K562 (cell line): ENCODE data around the gene FTH1. TPM values are rescaled to one million over a fixed set of nuclear protein-coding genes. Genes with fewer than 3 reads are reported as not detected.
A peak's percentile ranks its signal among the peaks of the same experiment; 100 is the strongest.

ENCODE experiments used
- CBX1 ChIP-seq: sonication (generic); IDR thresholded peaks from 2 replicates; pipeline ENCODE4 v1.6.1; 2016; ENCODE audit warnings: antibody characterized with exemption, low read depth, mild to moderate bottlenecking
- DNMT1 ChIP-seq: fragments of 450-650 bp; IDR thresholded peaks from 2 replicates; pipeline ENCODE4 v1.6.1; 2016; ENCODE audit warnings: antibody characterized with exemption, mild to moderate bottlenecking
- DPF2 ChIP-seq: fragments of 450-650 bp; IDR thresholded peaks from 2 replicates; pipeline ENCODE4 v1.6.1; 2016
- ETS1 ChIP-seq: conservative IDR thresholded peaks from 2 replicates; pipeline ENCODE4 v1.6.1; 2011; ENCODE audit warnings: low read depth, mild to moderate bottlenecking, low read length; ENCODE audit not compliant: control insufficient read depth
- HOXB6 ChIP-seq: fragments of 250-450 bp; sonication (Bioruptor Pico); IDR thresholded peaks from 2 replicates; pipeline ENCODE4 v1.5.1; 2022; ENCODE audit warnings: mild to moderate bottlenecking, borderline replicate concordance
- NR1H2 ChIP-seq: sonication (generic); formaldehyde crosslinking; IDR thresholded peaks from 2 replicates; pipeline ENCODE4 v1.4.0; 2020; ENCODE audit warnings: mild to moderate bottlenecking, missing genetic modification reagents
- PTTG1 ChIP-seq: fragments of 450-650 bp; IDR thresholded peaks from 2 replicates; pipeline ENCODE4 v1.6.1; 2016; ENCODE audit warnings: low read depth, mild to moderate bottlenecking, missing genetic modification characterization, missing compliant biosample characterization
- RB1 ChIP-seq: fragments of 450-650 bp; IDR thresholded peaks from 2 replicates; pipeline ENCODE4 v1.6.1; 2017; ENCODE audit warnings: low read depth, mild to moderate bottlenecking
- RBM15 ChIP-seq: fragments of 200-400 bp; formaldehyde crosslinking; IDR thresholded peaks from 2 replicates; pipeline ENCODE4 v1.6.1; 2018; ENCODE audit warnings: mild to moderate bottlenecking, low read length, moderate library complexity; ENCODE audit not compliant: insufficient read depth
- SMARCB1 ChIP-seq: IDR thresholded peaks from 2 replicates; pipeline ENCODE4 v1.6.1; 2011; ENCODE audit warnings: improper control_type of control experiment, low read depth; ENCODE audit not compliant: insufficient read length
- SMC3 ChIP-seq: conservative IDR thresholded peaks from 2 replicates; pipeline ENCODE4 v1.6.1; 2011; ENCODE audit warnings: low read depth, low read length, improper control_type of control experiment; ENCODE audit not compliant: insufficient read depth
- STAT6 ChIP-seq: sonication (generic); formaldehyde crosslinking; IDR thresholded peaks from 2 replicates; pipeline ENCODE4 v1.8.1; 2023; ENCODE audit warnings: mild to moderate bottlenecking, missing genetic modification reagents
- ZBTB17 ChIP-seq: fragments of 450-650 bp; formaldehyde crosslinking; IDR thresholded peaks from 2 replicates; pipeline ENCODE4 v1.4.0; 2020; ENCODE audit warnings: mild to moderate bottlenecking
- ZFPM2 ChIP-seq: fragments of 250-450 bp; sonication (Bioruptor Pico); IDR thresholded peaks from 2 replicates; pipeline ENCODE4 v1.5.1; 2022; ENCODE audit warnings: mild to moderate bottlenecking
- ZKSCAN1 ChIP-seq: fragments of 150-350 bp; IDR thresholded peaks from 2 replicates; pipeline ENCODE4 v1.6.1; 2016; ENCODE audit warnings: low read depth, low read length
- ZNF133 ChIP-seq: fragments of 250-450 bp; sonication (Bioruptor Pico); IDR thresholded peaks from 2 replicates; pipeline ENCODE4 v1.4.0; 2020; ENCODE audit warnings: mild to moderate bottlenecking
- ZNF507 ChIP-seq: conservative IDR thresholded peaks from 2 replicates; pipeline ENCODE4 v1.6.1; 2017; ENCODE audit warnings: missing genetic modification characterization, missing compliant biosample characterization
- polyA plus RNA-seq, 8 experiments: library from polyadenylated mRNA; depleted of rRNA in 4 of 8; stranded (reverse) in 5 of 8; unstranded in 3 of 8; fragments of >200 nt; fragmentation: Nextera tagmentation in 2 of 8; fragmentation: Illumina TruSeq in 1 of 8; extraction: Ambion mirVana in 2 of 8; extraction: Trizol in 1 of 8; gene quantifications; 2 replicates each; pipeline versions ENCODE4 v1.2.1 to v1.2.3, GENCODE V29; 2011 to 2014; ENCODE audit warnings: inconsistent platforms in 1 of 8, missing spikeins in 1 of 8
- total RNA-seq, 7 experiments: library from RNA; depleted of rRNA in 6 of 7; stranded (reverse); fragments of >200 nt in 6 of 7; fragmentation: Illumina TruSeq in 2 of 7; extraction: Trizol in 2 of 7; gene quantifications; 2 replicates each; pipeline versions ENCODE4 v1.2.1 to v1.2.3, GENCODE V29; 2011 to 2021; ENCODE audit warnings: low replicate concordance in 1 of 7
- TF ChIP-seq, protein P1 (sequence below): sonication (generic); formaldehyde crosslinking; IDR thresholded peaks from 2 replicates; pipeline ENCODE4 v1.8.0; 2022; ENCODE audit warnings: mild to moderate bottlenecking, low read depth, missing genetic modification reagents

The FTH1 gene
- total and polyA plus RNA-seq, 9 of the 15 experiments (the other 6 are each of a cell fraction or from before 2014, with no cell fraction given): 370 to 3,146 (median 802) TPM

- no peak for TF ChIP-seq RBM15
- TF ChIP-seq STAT6 (CRISPR knock-in tag): no peak
- TF ChIP-seq DPF2: peak; percentile 88
- TF ChIP-seq ZNF133 (CRISPR knock-in tag): no peak
- no peak for TF ChIP-seq HOXB6 (CRISPR knock-in tag)
- no peak for TF ChIP-seq ZFPM2 (CRISPR knock-in tag)
- TF ChIP-seq CBX1: no peak
- TF ChIP-seq RB1: peak; percentile 72
- no peak; the same call in 1 of the 2 replicates for TF ChIP-seq ZBTB17 (CRISPR knock-in tag)
- TF ChIP-seq, protein P1, sequence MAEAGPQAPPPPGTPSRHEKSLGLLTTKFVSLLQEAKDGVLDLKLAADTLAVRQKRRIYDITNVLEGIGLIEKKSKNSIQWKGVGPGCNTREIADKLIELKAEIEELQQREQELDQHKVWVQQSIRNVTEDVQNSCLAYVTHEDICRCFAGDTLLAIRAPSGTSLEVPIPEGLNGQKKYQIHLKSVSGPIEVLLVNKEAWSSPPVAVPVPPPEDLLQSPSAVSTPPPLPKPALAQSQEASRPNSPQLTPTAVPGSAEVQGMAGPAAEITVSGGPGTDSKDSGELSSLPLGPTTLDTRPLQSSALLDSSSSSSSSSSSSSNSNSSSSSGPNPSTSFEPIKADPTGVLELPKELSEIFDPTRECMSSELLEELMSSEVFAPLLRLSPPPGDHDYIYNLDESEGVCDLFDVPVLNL (CRISPR knock-in tag): no peak
- 0 out of 2 replicates have a peak, but pooled peaks have one; percentile 23 for TF ChIP-seq SMC3
- TF ChIP-seq ZNF507 (tag): no peak
- no peak for TF ChIP-seq PTTG1 (tag)
- no peak; the same call in 1 of the 2 replicates for TF ChIP-seq ZKSCAN1
- TF ChIP-seq ETS1: 0 out of 2 replicates have a peak, but pooled peaks have one; percentile 50
- no peak for TF ChIP-seq SMARCB1
- TF ChIP-seq DNMT1: no peak
- no peak for TF ChIP-seq NR1H2 (CRISPR knock-in tag)
These were observed 4.0 kb upstream of the FTH1 start (continued) for GRCh38 chr11:61971248-61972111.
